DOHH2 (cell line): ENCODE data around the gene SLC17A8.

Experiments
- H3F3A ChIP-seq: fragments of 200-600 bp; sonication (generic), shearing (Covaris generic); 2 replicates; pipeline ENCODE4 v1.6.0; 2016; ENCODE audit warnings: antibody characterized with exemption, mild to moderate bottlenecking; ENCODE audit not compliant: control insufficient read depth, insufficient read depth
- H3K27ac ChIP-seq: fragments of 200-600 bp; sonication (generic); 2 replicates; pipeline ENCODE4 v1.5.1; 2014; ENCODE audit warnings: low read depth, mild to moderate bottlenecking, low read length, moderate library complexity
- H3K27me3 ChIP-seq: fragments of 200-600 bp; sonication (generic); 2 replicates; pipeline ENCODE4 v1.6.1; 2014; ENCODE audit warnings: mild to moderate bottlenecking, low read length, mixed read lengths; ENCODE audit not compliant: control insufficient read depth
- H3K36me3 ChIP-seq: fragments of 200-600 bp; sonication (generic); 2 replicates; pipeline ENCODE4 v1.6.1; 2014; ENCODE audit warnings: mild to moderate bottlenecking, low read length, moderate library complexity, mixed read lengths; ENCODE audit not compliant: control insufficient read depth
- H3K4me1 ChIP-seq: fragments of 200-600 bp; sonication (generic); 2 replicates; pipeline ENCODE4 v1.6.1; 2014; ENCODE audit warnings: mild to moderate bottlenecking, low read length, mixed read lengths; ENCODE audit not compliant: control insufficient read depth
- H3K4me2 ChIP-seq: fragments of 200-600 bp; sonication (generic); 2 replicates; pipeline ENCODE4 v1.6.0; 2014; ENCODE audit warnings: mild to moderate bottlenecking, low read length, moderate library complexity
- H3K4me3 ChIP-seq: fragments of 200-600 bp; sonication (generic); 2 replicates; pipeline ENCODE4 v1.5.1; 2014; ENCODE audit warnings: mild to moderate bottlenecking, low read length, mixed read lengths
- H3K79me2 ChIP-seq: fragments of 200-600 bp; sonication (generic); 2 replicates; pipeline ENCODE4 v1.6.1; 2014; ENCODE audit warnings: mild to moderate bottlenecking, low read length, mixed read lengths; ENCODE audit not compliant: control insufficient read depth
- H3K9me2 ChIP-seq: fragments of 200-600 bp; sonication (generic); replicated peaks from 2 replicates; pipeline ENCODE4 v1.6.1; 2014; ENCODE audit warnings: mild to moderate bottlenecking, low read length, mixed read lengths; ENCODE audit not compliant: control insufficient read depth
- H3K9me3 ChIP-seq: fragments of 200-600 bp; sonication (generic); 2 replicates; pipeline ENCODE4 v1.6.1; 2014; ENCODE audit warnings: antibody characterized with exemption, low read length, mixed read lengths; ENCODE audit not compliant: control insufficient read depth, insufficient read depth
- H4K20me1 ChIP-seq: fragments of 200-600 bp; sonication (generic); 2 replicates; pipeline ENCODE4 v1.6.0; 2014; ENCODE audit warnings: low read depth, mild to moderate bottlenecking, antibody characterized with exemption, low read length, moderate library complexity; ENCODE audit not compliant: control insufficient read depth, insufficient read depth
- CTCF ChIP-seq: fragments of 200-600 bp; sonication (generic); IDR thresholded peaks from one replicate; pipeline ENCODE4 v1.5.1; 2014; ENCODE audit warnings: antibody characterized with exemption, mild to moderate bottlenecking, low read depth, low read length; ENCODE audit not compliant: poor library complexity, severe bottlenecking
- EZH2phosphoT487 ChIP-seq: fragments of 200-600 bp; sonication (generic); IDR thresholded peaks from 2 replicates; pipeline ENCODE4 v1.6.1; 2017; ENCODE audit warnings: borderline replicate concordance, mild to moderate bottlenecking, antibody characterized with exemption, low read length, moderate library complexity, mixed read lengths

Gene SLC17A8

GRCh38 chr12:100437038-100437841 is 80.4 kb downstream of the SLC17A8 start:
- H3K9me3 ChIP-seq: no peaks in the 10 kb centered on the region
- H3F3A ChIP-seq: no peaks in the 10 kb centered on the region
- H3K9me2 ChIP-seq: no peaks in the 10 kb centered on the region
- H3K79me2 ChIP-seq: no peaks in the 10 kb centered on the region
- H3K4me1 ChIP-seq: no peaks in the 10 kb centered on the region
- H3K4me2 ChIP-seq: no peak overlapping the region
- no peaks in the 10 kb centered on the region for H4K20me1 ChIP-seq
- H3K27ac ChIP-seq: no peak overlapping the region
- H3K36me3 ChIP-seq: no peaks in the 10 kb centered on the region
- no peak overlapping the region for H3K4me3 ChIP-seq
- H3K27me3 ChIP-seq: no peaks in the 10 kb centered on the region
- TF ChIP-seq EZH2phosphoT487 (no peak), CTCF (no peak)

GRCh38 chr12:100439797-100440196 is 82.9 kb downstream of the SLC17A8 start:
- Histone ChIP-seq H3K4me2 (no peak overlapping the region), H3K36me3 (no peaks in the 10 kb centered on the region), H3K79me2 (no peaks in the 10 kb centered on the region), H3K4me3 (no peak overlapping the region), H3F3A (no peaks in the 10 kb centered on the region), H3K4me1 (no peaks in the 10 kb centered on the region), H3K9me3 (no peaks in the 10 kb centered on the region), H3K27me3 (no peaks in the 10 kb centered on the region), H3K9me2 (no peaks in the 10 kb centered on the region), H3K27ac (no peak overlapping the region), H4K20me1 (no peaks in the 10 kb centered on the region)
- TF ChIP-seq CTCF: no peak
- TF ChIP-seq EZH2phosphoT487: no peak

GRCh38 chr12:100442403-100442802 is 85.5 kb downstream of the SLC17A8 start:
- no peaks in the 10 kb centered on the region for H4K20me1 ChIP-seq
- H3K27me3 ChIP-seq: peaks cover 6% of the 10 kb centered on the region
- no peaks in the 10 kb centered on the region for H3K36me3 ChIP-seq
- no peaks in the 10 kb centered on the region for H3F3A ChIP-seq
- H3K79me2 ChIP-seq: no peaks in the 10 kb centered on the region
- H3K9me2 ChIP-seq: no peaks in the 10 kb centered on the region
- no peak for TF ChIP-seq EZH2phosphoT487
- TF ChIP-seq CTCF: no peak
- no peaks in the 10 kb centered on the region for H3K4me1 ChIP-seq
- H3K4me2 ChIP-seq: no peak overlapping the region
- no peak overlapping the region for H3K27ac ChIP-seq
- H3K9me3 ChIP-seq: no peaks in the 10 kb centered on the region; the same call in 1 of the 2 replicates
- no peak overlapping the region for H3K4me3 ChIP-seq
